Superior temporal gyrus (tissue), 1 donor: ENCODE measurements around the gene KDELR3.

ENCODE experiments used
- DNase-seq: peaks from one replicate; pipeline ENCODE4 v3.0.0-alpha.2; 2016; ENCODE audit errors: extremely low spot score

Gene KDELR3

DNA sequence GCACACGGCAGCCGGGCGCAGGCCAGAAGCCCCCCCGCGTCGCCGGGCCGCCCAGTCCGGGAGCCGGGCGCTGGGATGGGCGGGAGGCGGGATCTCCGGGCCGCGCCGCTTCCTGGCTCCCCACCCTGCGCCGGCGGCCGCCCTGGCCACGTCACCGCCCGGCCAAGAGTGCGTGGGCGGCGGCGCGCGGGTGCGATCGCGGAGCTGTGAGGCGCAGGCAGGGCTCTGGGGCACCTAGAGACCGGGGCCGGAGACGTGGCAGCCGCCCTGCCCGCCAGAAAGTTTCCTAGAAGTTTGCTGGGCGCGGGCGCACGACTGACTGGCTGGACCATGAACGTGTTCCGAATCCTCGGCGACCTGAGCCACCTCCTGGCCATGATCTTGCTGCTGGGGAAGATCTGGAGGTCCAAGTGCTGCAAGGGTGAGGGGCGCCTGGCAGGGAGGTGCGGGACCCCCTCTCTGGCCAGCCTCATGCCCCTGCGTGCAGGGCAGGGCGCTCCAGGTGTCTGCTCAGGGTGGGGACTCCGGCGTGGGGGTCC, at the start of gene KDELR3:
Gene KDELR3, plus strand, starts transcription at position 193 of the 539 bp plus-strand sequence. Its CDS starts 138 bp downstream, at position 331.
- no peak for DNase-seq

DNA sequence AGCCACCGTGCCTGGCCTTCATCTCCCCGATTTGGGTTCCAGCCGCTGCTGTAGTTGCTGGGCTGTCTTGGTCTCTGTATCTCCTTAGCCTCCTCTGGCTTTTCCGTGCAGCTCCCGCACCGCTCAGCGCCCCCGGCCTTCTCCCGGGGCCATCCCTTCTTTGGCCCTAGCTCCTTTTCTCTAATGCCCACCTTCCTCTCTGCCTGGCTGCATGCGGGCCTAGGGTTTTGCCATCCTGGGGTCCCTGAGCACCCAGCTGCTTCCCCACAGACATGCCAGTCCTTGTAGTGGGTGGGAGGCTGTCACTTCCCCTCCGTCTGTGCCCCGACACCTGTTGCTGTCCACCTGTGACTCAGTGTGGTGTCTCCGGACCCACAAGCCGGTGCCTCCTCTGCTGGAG, 49.3 kb upstream of the KDELR3 start:
- no peak for DNase-seq

DNA sequence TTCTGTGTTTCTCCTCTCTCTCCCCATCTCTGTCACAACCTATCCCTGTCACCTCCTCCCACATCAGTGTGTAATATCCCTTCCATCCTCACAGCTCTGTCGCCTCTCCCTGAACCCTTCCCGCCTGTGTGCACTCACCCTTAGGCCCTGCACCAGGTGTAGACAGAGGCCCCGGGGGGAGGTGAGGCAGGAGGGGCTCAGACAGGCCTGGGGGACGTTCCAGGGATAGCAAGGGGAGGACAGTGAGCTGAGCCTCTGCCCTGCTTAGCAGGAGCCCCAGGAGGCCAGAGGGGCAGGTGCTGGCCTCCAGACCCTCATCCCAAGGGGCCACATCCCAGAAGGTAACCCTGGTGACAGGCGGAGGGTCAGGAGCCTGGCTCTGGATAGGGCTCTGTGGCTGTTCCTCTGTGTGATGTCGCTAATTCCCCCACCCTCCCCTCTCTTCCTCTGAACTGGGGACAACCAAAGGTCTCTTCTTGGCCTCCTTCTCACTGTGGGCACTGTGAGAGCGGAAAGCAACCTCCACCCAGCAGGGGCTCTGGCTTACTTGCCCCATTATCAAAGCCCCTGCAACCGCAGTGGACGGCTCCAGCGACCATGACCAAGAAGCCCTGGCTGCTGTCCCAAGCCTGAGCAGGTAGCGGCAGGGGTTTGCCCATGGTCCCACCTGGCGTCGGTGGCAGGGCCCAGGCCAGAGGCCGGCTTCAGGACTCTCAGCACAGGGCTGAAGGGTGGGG, 48.6 kb upstream of the KDELR3 start:
- no peak for DNase-seq

DNA sequence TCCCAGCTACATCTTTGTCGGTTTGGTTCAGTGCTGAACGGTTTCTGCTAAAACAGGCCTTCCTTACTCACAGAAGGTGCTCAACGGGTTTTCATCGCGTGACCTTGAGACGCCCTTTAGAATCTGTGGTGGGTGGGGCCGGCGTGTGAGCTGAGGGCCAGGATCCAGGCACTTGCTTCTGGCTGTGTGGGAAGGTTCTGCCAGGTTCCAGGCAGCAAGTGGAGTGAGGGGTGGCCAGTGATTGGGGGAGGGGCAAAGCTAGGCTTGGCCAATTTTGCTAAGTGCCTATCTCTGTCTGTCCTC, 48.1 kb upstream of the KDELR3 start:
- DNase-seq: no peak

DNA sequence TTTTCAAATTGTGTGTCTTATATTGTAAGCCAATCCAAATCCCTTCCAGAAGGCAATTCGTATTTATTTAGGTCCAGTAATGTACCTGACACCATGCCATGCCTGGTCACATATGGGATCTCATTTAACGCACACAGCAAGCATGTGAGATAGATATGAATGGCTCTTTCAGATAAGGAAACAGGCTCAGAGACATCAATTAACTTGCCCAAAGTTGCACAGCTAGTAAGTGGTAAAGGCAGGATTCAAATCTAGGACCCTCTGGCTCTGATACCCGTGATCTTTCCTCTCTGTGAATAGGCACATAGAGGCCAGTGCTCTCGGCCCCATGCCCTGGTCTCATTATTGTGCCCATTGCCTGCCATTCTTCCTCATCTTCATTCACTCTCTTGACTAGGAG, 47.2 kb upstream of the KDELR3 start:
- DNase-seq: no peak

DNA sequence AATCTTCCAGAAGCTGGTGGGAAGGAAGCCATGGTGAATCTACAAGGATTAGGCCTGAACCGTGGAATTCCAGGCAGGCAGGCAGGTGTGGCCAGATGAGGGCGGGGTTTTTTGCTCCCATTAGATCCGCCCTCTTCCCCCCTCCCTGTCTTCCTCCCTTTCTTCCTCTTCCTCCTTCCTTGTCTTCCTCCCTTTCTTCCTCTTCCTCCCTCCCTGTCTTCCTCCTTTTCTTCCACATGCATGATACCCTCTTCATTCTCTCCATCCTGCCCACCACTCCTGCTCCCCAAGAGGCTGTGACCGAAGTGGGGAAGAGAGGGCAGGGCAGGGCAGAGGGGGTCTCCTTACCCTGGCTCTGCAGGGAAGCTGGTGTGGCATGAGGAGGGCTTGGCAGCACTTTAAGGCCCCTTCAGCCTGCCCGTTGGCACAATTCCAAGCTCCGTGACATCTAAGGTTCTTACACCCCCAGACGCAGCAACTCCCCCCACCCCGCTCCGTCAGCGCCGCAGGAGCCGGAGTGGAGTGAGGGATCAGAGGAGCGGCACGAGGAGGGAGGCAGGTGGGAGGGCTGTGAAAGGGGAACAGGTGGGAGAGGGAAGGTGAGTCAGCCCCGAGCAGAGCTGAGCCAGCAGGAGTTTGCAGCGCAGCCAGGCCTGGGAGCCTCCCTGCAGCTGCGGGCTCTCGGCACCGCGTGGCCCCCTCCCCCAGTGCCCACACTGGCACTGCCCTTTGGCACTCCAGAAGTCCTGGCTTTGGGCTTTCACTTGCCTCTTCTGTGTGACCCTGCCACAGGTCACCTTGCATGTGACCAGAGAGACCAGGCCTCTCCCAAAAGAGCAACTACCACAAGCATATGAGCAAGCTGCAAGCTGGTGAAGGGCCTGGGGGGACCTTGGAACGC, 45.0 kb upstream of the KDELR3 start:
- DNase-seq: no peak

DNA sequence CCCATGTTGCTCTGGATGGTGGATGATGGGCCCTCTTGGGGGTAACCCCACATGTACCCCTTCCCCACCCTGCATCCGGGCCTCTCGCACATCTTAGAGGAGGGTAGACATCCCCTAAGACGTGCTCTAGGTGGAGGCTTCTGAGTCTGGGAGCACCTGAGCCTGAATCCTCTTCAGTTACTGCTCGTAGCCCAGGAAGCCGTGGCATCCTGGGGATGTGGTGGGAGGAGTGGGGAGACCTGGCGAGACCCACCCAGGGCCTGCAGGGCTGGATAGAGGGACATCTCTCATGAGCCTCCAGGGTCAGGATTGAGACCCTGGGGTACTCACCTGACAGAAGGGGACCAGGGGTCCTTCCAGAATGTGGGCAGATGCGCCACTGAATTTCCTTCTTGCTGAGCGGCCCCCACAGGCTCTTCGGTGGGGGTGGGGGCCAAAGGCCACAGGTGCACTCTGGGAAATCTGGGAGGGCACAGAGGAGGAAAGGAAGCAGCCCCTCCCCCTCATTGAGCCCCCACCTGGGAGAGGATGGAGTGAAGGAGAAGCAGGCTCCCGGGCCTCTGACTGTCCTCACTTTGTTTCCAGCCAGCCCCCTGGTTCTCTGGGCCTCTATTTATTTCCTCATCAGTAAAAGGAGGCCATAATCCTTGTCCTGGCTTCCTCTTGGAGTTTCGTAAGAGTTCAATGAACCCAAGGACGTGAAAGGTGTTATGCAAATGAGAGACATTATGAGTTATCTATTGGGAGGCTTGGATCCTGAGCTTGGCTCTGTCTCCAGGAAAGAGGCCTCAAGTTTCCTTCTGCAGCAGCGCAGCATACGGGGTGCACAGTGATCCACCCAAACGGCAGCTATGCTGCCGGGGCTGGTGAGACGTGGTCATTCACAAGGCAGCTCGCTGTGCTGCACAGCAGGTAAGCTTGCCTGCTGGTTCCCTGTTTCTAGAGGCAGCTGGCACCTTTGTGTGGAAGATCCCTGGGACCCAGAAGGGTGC, 44.1 kb upstream of the KDELR3 start:
- no peak for DNase-seq

DNA sequence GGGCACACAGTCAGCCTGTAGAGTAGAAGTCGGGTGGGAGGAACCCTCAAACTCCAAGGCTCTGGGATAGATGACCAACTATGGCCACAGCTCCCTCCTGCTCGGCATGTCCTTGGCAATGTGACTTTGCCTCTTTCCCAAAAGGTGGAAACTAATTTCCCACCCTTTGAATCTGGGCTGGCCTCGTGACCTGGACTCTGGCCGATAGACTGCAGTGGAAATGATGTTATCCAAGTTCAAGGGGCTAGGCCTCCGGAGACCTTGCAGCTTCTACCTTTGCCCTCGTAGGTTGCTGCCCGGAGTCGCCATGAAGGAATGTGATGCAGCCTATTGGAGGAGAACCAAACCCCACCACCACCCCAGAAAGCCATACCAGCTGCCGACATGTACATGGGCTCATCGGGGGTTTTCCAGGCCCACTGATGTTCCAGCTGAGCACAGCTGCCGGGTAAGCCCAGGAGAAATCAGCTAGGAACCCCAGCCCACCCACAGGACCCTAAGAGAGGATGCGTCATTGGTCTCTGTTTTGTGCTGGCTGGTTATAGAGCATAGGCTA, 43.3 kb upstream of the KDELR3 start:
- DNase-seq: no peak

DNA sequence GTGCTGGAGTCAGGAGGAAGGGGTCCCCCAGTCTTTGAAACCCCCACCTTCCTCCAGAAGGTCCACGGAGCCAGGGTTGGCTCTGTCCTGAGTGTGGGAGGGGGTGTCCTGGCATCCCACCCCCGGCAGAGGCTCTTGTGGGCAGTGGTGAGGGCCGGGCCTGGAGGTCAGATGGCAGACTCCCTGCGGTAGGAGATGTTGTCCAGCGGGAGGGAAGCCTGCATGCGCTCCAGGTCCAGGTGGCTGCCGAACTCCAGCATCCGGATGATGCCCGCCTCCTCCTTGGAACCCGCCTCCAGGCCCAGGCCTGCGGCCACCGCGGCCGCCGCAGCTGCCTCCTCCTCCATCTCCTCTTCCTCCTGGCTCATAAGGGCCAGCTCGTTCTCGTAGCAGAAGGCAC, 41.3 kb upstream of the KDELR3 start:
- DNase-seq: no peak

DNA sequence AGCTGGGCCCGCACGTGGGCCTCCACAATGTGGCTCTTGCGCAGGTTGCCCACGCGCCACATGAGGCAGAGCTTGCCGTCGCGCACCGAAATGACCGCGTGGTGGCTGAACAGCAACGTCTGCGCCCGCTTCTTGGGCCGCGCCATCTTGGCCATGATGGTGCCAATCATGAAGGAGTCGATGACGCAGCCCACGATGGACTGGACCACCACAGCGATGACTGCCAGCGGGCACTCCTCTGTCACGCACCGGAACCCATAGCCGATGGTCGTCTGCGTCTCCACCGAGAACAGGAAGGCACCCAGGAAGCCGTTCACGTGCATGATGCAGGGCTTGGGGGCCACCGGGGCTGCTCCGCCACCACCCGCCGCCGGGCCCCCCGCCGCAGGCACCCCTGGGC, 40.4 kb upstream of the KDELR3 start:
- DNase-seq: no peak

DNA sequence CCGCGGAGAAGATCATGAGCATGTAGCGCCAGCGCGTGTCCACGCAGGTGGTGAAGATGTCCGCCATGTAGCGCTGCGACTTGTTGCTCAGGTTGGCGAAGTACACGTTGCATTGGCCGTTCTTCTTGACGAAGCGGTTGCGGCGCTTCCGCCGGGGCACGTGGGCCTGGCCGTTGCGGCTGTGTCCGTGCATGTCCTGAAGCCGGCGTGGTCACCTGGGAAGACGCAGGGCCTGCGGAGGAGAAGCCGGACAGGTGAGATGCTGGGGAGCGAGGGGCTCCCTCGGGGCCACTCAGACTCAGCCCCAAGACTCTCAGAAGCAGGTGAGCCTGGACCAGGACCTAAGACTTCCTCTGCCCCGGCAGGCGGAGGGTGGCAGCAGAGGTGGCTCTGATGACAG, 40.0 kb upstream of the KDELR3 start:
- DNase-seq: no peak

DNA sequence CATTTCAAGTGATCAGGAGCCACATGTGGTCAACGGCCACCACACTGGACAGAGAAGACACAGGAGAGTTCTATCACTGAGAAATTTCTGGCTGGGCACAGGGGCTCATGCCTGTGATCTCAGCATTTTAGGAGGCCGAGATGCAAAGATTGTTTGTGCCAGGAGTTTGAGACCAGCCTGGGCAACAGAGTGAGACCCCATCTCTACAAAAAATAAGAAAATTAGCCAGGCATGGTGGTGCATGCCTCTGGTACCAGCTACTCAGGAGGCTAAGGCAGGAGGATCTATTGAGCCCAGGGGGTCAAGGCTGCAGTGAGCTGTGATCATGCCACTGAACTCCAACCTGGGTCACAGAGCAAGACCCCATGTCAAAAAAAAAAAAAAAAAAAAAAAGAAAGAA, 39.2 kb upstream of the KDELR3 start:
- no peak for DNase-seq

DNA sequence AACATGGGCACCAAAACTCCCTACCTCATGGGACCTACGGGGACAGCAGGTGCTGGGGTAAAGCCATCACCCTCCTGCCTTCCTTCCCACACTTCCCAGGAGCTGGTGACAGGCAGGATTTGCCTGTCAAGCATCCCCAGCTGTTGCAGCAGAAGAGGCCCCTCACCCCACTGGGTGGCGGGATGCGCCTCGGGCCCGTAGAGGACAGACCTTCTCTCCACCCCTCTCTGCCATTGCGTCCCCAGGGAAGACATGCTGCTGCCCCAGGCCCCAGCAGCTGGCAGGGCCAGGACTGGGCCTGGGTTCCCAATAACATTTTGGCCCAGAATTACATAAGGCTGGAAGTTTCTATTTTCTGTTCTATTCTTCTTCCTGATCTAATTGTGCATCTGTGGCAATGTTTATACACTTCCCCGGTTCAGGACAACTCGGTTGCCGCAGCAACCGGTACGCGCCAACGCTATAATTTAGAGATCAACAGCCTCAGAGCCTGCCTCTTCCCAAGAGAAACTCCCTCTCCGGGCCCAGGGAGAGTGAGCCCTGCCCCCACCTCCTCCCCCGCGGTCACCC, 38.3 kb upstream of the KDELR3 start:
- no peak for DNase-seq

DNA sequence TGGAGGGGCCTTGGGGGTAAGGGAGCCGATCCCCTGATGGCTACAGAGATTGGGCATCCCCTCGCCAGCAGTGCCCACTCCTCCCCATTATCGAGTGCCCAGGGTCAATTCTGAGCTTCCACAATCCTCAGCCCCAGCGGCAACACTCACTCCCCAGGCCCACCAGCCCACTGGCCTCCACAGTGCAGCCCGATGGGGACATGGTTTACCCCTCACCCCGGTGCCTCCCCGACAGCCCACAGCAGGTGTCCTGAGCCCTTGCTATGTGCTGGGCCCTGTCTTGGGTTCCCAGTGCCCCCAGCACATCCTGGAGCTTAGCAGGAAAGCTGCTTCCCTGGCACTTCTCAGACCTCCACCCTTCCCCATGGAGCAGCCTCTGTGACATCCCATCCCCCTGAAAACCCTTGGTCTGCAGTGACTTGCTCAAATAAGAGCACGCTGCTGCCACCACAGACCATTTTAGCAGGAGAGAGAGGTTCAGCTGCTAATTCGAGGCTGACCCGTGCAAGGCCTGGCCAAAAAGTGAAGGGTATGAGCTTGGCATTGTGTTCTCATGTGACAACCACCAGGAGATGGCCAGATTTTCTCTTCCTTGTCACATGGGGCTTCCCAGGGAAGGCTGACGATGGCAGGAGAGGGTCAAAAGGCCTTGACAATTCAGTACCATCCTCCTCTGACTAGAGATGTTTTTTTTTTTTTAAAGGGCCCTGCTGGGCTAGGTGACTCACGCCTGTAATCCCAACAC, 36.5 kb upstream of the KDELR3 start:
- DNase-seq: no peak

DNA sequence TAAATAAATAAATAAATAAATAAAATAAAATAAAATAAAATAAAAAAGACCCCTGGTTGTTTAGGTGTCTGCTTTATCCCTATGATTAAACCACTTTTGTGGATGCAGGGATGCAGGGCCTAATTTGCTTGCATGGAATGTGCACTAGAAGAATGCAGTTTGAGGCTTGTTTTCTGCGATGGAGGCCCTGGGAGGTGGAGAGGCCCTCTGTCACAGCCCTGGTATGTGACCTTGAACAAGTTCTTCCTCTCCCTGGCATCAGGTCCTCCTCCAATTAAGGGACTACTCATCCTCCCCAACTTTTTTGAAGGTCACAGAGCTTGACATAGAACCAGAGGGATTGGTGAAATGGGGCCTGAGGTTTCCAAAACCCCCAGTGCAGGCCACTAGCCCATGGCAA, 35.6 kb upstream of the KDELR3 start:
- DNase-seq: no peak

DNA sequence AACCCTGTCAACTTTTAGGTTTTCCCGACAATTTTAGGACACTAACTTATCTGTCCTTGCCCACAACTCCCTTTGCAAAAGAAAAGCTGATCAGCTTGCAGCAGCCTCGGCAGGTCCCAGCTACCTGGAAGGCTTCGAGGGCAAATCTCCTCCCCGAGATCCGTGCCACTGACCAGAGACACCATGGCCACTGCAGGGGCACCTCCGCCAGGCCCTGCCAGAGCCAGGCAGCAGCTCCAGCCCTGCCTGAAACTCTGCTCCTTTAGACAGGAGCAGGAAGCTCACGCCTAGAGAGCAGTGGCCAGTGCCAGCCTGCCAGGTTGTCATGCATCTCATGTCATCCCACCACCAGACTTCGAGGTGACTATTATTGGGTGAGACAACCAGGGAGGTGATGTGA, 34.0 kb upstream of the KDELR3 start:
- DNase-seq: no peak

DNA sequence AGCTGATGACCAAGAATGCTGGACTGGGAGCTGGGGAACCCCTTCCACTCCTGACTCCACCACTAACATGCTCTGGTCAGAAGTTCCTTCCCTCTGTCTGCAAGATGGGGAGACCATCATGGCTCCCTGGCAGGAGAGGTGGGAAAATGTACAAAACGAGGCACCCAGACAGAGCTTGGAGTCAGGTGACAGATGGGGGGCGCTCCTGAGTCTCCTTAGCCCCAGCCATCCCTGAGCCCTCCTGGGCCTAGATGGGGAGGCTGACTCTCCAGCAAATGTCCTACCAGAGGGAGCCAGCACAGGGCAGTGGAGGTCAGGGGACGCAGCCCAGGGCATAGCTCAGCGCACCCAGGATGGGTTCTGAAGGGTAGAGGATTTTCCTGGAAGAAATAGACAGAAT, 32.9 kb upstream of the KDELR3 start:
- no peak for DNase-seq

DNA sequence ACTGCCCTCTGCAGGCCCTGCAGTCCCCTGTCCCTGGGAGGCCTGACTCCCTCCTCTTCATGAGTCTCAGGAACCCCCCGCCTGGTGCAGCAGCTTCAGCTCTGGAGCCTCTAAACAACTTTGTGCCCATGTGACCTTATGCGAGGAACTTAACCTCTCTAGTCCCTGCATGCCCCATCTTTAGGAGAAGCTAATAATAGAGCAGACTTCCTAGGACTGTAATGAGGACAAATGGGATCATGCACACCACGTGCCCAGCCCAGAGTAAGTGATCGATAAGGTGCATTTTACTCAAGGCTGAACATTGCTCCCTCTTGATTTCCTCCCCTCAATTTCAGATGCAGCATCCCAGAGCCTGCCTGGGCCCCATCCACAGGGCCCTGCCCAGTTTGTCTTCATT, 31.9 kb upstream of the KDELR3 start:
- DNase-seq: no peak

DNA sequence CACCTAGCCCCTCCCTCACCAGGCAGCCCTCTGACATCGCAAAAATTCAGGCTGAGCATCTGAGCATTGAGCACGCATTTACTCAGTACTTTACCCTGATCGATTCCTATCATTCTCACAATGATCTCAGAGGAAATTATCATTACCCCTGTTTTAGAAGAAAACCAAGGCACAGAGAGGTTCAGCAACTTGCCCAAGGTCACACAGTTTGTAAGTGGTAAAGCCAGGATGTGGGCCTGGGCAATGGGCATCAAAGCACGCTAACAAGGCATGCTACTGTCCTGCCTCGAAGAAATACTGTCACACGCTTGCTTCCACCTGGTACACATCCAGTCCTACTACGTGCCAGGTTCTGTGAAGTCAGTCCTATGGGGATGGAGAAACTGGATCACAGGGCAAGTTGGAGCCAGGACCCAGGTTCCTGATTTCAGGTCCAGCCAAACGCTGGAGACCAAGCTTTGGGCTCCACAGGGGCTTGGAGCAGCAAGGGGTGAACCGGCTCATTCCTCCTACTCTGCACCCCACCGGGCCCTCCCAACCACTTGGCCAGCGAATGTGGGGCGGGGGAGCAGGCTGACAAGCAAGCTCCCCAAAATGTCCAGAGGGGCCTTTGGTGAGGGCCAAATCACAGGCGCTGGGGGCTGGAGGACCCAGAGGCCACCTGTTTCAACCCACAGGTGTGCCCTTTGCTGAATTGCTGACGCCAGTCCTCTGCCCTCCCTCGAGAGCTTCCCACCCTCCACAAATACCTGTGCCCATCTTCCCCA, 31.1 kb upstream of the KDELR3 start:
- no peak for DNase-seq

DNA sequence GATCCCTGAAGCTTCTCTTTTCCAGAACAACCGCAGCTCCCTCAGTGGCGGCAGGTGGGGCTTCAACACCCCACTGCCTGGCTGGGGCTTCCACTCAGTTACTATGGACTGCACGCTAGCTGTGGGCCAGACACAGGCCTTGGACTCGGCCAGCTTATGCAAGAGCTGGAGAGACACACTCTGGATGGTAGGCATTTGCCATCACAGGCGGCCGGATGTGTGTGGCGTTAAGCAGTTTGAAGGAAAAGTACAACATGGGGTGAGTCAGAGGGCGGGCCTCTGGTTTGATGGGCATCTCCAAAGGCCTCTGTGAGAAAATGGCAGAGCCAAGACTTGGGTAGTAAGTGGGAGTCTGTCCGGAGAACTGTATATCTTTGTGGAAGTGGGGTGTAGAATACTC, 30.5 kb upstream of the KDELR3 start:
- no peak for DNase-seq
